Stimulated activated naive CD8-positive, alpha-beta T cell treated with anti-CD3 and anti-CD28 coated beads, Interleukin-15, amount 100 ng/mL, for 72 hours (primary cell): Measurements from ENCODE around the gene TBX2.
A peak's percentile ranks its signal among the peaks of the same experiment; 100 is the strongest.
"Not testable (repeated sequence)": the region's sequence is repeated elsewhere in the genome, so short reads cannot be mapped to it uniquely, and the experiment has no call there.

Source experiments
- ATAC-seq: fragments of 150-1000 bp; cut with Tn5 transposase; 2 replicates; pipeline ENCODE4 v1.10.0; 2021; ENCODE audit warnings: mild to moderate bottlenecking, moderate library complexity
- DNase-seq, 2 donors: peaks; one replicate each; pipeline ENCODE4 v3.0.0; 2021 to 2022
- H3K27ac Mint-ChIP-seq, 2 donors: one replicate each; pipeline ENCODE4 v1.8.0; 2022; ENCODE audit warnings: mild to moderate bottlenecking in 2 of 2, mixed read lengths in 2 of 2, moderate library complexity in 2 of 2
- H3K27me3 Mint-ChIP-seq: one replicate; pipeline ENCODE4 v1.8.0; 2022; ENCODE audit warnings: mixed read lengths
- H3K4me1 Mint-ChIP-seq: one replicate; pipeline ENCODE4 v1.8.0; 2022; ENCODE audit warnings: mild to moderate bottlenecking, mixed read lengths
- H3K4me3 Mint-ChIP-seq, 2 donors: one replicate each; pipeline ENCODE4 v1.8.0; 2022; ENCODE audit warnings: mild to moderate bottlenecking in 2 of 2, mixed read lengths in 2 of 2, moderate library complexity in 1 of 2
- H3K9me3 Mint-ChIP-seq, 2 donors: one replicate each; pipeline ENCODE4 v1.8.0; 2022; ENCODE audit warnings: mixed read lengths in 2 of 2

The TBX2 gene

DNA sequence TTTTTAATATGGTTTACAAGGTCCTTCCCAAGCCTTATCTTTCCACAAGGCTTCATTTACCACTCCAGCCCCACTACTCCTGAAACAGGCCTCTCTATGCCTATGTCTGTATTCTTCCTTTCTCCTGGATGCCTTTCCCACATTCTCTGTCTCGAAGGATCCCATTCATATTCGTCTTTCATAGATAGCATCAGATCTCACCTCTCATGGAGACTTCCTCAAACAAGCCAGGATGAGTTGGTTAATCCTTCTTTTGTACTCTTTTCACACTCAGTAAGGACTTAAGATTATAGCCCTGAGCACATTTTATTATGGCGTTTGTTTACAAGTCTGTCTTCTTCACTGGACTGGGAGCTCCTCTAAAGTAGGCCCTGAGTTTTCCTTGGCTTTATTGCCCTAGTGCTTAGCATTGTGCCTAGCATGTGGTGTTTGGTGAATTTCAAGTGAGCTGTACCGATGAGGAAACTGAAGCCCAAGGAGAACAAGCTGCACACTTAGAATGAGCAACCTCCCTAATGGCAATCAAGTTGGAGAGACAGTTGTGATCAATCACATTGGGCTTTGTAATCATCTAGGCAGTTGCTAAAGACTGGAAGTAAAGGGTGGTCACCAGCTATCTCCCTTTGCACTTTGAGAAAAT is 42.6 kb downstream of the TBX2 start:
- Mint-ChIP-seq H3K9me3 (peaks cover 6 to 8% of the 10 kb centered on the region in 2 donors), H3K4me1 (peaks cover 6% of the 10 kb centered on the region), H3K27ac (no peak overlapping the region), H3K4me3 (no peak overlapping the region), H3K27me3 (peaks cover 67% of the 10 kb centered on the region)
- DNase-seq = no peak
- no peak for ATAC-seq

DNA sequence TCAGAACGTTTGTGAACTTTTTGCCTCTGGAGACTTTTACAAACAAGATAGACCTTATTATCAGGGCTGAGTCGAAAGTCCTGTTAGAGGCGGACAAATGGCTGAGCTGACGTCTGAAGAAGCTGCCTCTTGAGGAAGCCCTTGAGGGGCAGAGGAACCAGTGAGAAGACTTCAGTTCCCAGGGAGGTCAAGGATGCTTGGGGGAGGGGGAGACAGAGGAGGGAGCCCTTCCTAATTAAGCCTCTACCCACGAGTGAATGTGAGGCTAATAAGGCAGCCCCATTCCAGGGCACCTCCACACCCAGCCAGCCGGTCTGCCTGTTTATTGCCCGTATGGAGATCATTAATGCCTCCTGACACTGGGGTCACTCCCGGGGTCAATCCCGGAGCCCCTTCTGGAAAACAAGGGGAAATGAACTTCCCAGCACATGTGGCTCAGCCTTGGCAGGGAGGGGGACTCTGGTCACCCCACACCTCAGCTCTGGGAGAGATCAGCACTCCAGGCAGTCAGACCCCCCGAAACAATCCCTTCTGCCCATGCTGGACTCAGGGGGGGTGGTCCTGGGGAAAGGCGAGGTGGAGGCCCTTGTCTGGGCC is 43.3 kb downstream of the TBX2 start:
- Mint-ChIP-seq H3K9me3 (peaks cover 0 to 4% of the 10 kb centered on the region in 2 donors), H3K27me3 (peaks cover 69% of the 10 kb centered on the region), H3K4me1 (peaks cover 6% of the 10 kb centered on the region), H3K27ac (no peak overlapping the region), H3K4me3 (no peak overlapping the region)
- DNase-seq (no peak), ATAC-seq (no peak)

DNA sequence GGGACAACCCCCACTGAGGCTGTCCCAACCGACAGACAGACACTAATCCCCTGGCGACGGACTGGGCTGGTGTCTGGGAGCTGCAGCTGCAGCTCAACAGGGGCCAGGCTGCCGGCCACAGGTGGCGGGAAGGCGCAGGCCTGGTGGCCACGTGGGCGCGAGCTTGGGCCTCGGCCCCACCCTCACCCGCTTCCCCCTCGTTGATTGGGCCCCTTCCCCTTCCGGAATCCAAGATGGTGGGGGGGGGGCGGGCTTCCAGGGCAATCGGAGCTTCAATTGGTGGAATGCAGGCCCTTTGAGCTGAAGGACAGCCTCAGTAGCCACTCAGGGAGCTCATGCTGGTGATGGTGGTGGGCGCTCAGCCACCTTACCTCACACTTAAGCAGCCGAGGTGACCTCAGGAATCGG is 43.8 kb downstream of the TBX2 start:
- ATAC-seq (no peak), DNase-seq (no peak)
- H3K4me3 Mint-ChIP-seq = no peak overlapping the region
- peaks cover 6% of the 10 kb centered on the region for H3K4me1 Mint-ChIP-seq
- H3K27me3 Mint-ChIP-seq = peaks cover 73% of the 10 kb centered on the region
- H3K9me3 Mint-ChIP-seq = peaks cover 0 to 4% of the 10 kb centered on the region in 2 donors
- no peak overlapping the region for H3K27ac Mint-ChIP-seq

DNA sequence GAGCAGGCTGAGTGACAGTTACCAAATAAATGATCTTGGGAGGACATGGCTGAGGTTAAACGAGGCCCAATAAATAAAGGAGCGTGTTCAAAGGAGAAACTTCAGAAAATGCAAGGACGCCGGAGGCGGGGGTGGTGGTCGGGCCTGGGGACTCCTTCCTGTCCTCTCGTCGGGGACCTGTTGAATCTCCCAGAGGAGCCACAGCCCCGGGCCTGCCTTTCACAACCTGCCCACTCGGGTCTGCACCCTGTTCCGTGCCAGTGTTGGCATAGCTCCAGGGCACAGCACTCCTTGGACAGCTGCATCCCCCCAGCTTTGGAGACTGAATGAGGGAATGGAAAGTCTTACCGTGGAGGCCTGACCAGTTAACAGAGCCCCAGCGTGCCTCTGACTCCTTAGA is 44.4 kb downstream of the TBX2 start:
- peaks cover 0 to 1% of the 10 kb centered on the region in 2 donors for H3K9me3 Mint-ChIP-seq
- no peak for DNase-seq
- no peak overlapping the region for H3K4me3 Mint-ChIP-seq
- peaks cover 6% of the 10 kb centered on the region for H3K4me1 Mint-ChIP-seq
- H3K27me3 Mint-ChIP-seq = peaks cover 71% of the 10 kb centered on the region
- ATAC-seq = no peak
- no peak overlapping the region for H3K27ac Mint-ChIP-seq

DNA sequence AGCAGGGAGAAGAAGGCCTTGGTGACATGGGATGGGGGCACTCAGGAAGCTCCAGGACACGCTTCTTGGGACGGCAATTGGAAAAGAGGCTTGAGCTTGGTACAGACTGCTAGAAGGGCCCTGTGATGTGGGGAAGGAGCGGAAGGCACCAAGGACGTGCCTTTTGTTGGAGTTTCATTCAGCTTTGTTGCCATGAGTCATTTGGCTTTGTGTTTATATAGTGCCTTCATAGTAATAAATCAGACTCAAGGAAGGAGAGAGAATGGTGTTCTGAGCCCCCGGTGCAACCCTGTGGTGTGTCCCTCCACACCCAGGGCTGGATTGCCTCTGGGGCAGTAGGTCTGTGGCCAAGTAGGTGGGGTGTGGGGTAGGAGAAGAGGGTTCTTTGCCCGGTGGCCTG is 45.2 kb downstream of the TBX2 start:
- no peaks in the 10 kb centered on the region for H3K9me3 Mint-ChIP-seq
- H3K4me3 Mint-ChIP-seq = no peak overlapping the region
- no peak overlapping the region for H3K27ac Mint-ChIP-seq
- H3K27me3 Mint-ChIP-seq = peaks cover 71% of the 10 kb centered on the region
- ATAC-seq (no peak), DNase-seq (no peak)
- peaks cover 6% of the 10 kb centered on the region for H3K4me1 Mint-ChIP-seq

DNA sequence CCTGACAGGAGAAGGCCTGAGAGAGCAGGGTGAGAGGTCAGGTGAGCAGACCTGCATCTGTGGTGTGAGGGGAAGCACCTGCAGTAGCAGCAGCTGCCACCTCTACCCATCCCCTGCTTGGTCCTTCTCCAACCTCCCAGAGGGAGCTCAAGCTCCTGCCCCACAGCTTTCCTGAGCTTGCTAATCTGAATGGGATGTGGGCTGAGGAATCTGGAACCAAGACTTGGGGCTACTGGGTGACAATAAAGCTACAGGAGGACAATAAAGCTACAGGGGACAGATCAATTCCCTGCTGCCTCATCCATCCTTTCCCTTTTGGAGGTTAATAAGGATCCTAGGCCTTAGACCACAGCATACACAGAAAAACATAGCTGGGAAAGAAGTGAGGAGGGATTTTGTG is 47.7 kb downstream of the TBX2 start:
- peaks cover 74% of the 10 kb centered on the region for H3K27me3 Mint-ChIP-seq
- H3K4me3 Mint-ChIP-seq = no peak overlapping the region
- H3K4me1 Mint-ChIP-seq = peaks cover 7% of the 10 kb centered on the region
- ATAC-seq = no peak
- no peak overlapping the region for H3K27ac Mint-ChIP-seq
- DNase-seq = no peak
- no peaks in the 10 kb centered on the region for H3K9me3 Mint-ChIP-seq

DNA sequence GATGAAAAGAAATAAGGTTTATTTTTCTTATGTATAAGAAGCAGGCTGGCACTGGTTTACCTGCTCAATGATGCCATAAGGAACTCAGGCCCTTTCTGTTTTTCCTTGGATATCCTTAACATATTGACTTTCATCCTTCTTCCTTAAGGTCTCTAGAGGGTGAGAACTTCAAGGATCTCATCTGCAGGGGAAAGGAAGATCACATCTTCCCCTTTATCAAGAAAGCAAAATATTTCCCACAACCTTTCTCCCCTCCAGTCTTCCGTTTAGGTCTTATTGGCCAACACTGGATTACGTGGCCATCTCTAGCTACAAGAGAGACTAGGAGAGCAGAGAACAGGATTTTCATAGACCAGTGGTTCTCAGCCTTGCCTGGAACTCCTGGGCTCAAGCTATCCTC is 48.4 kb downstream of the TBX2 start:
- H3K27me3 Mint-ChIP-seq = peaks cover 74% of the 10 kb centered on the region
- H3K27ac Mint-ChIP-seq = no peak overlapping the region
- H3K4me3 Mint-ChIP-seq = no peak overlapping the region
- ATAC-seq (no peak), DNase-seq (no peak)
- peaks cover 12% of the 10 kb centered on the region for H3K4me1 Mint-ChIP-seq
- H3K9me3 Mint-ChIP-seq = no peaks in the 10 kb centered on the region

DNA sequence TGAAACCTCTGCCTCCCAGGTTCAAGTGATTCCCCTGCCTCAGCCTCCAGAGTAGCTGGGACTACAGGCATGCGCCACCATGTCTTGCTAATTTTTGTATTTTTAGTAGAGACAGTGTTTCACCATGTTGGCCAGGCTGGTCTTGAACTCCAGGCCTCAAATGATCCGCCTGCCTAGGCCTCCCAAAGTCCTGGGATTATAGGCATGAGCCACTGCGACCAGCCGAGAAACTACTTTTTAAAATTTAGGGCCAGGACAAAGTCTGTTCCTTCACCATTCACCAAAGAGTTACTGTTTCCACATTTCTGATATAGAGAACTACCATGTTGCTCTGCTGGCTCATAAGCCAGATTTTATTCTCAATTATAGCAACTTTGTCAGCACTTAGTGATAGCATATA is 49.5 kb downstream of the TBX2 start:
- not testable (repeated sequence) for ATAC-seq, DNase-seq, H3K4me3 Mint-ChIP-seq, H3K9me3 Mint-ChIP-seq, H3K27ac Mint-ChIP-seq
- Mint-ChIP-seq H3K4me1 (peaks cover 16% of the 10 kb centered on the region), H3K27me3 (peaks cover 84% of the 10 kb centered on the region)

DNA sequence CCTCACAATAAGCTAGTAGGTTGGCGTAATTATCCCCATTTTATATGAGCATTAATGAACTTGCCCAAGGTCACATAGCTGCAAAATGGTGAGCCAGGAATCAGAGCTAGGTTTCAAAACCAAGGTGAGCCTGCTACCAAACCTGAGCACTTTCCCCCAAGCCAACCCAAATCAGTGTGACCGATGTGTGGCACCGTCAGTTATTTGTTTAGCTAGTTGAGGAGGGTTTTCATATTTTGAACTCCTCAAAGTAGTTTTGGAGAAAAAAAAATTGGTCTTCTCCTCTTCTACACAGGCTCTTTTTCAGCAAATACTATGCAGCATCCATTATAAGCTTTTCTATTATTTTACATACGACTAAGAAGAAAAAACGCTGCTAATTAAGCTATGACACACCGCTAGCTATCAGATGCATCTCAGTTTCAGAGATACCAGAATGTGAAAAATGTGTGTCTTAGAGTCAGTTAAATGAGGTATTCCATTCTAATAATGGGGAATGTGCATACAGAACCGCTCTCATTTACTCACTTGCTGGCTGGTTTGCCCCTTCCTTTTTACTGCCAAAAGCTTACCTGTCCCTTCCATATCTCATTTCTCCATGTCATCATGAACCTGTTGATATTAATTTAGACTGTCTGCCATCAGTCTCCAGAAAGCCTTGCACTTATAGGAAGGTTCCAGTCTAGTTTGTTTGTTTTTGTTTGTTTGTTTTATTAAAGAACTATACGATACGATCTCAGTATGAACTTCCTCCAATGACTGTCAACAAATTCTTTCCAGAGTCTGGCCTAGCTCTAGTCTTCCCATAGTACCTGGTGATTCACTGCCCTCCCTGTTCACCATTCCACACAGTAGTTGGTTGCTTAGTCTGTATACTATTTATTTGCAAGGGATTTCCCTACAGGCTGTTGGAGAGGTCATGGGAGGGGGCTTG is 50.3 kb downstream of the TBX2 start:
- ATAC-seq (no peak), DNase-seq (no peak)
- Mint-ChIP-seq H3K27me3 (peaks cover 84% of the 10 kb centered on the region), H3K4me3 (no peak overlapping the region), H3K27ac (no peak overlapping the region), H3K9me3 (no peaks in the 10 kb centered on the region), H3K4me1 (peaks cover 24% of the 10 kb centered on the region)

DNA sequence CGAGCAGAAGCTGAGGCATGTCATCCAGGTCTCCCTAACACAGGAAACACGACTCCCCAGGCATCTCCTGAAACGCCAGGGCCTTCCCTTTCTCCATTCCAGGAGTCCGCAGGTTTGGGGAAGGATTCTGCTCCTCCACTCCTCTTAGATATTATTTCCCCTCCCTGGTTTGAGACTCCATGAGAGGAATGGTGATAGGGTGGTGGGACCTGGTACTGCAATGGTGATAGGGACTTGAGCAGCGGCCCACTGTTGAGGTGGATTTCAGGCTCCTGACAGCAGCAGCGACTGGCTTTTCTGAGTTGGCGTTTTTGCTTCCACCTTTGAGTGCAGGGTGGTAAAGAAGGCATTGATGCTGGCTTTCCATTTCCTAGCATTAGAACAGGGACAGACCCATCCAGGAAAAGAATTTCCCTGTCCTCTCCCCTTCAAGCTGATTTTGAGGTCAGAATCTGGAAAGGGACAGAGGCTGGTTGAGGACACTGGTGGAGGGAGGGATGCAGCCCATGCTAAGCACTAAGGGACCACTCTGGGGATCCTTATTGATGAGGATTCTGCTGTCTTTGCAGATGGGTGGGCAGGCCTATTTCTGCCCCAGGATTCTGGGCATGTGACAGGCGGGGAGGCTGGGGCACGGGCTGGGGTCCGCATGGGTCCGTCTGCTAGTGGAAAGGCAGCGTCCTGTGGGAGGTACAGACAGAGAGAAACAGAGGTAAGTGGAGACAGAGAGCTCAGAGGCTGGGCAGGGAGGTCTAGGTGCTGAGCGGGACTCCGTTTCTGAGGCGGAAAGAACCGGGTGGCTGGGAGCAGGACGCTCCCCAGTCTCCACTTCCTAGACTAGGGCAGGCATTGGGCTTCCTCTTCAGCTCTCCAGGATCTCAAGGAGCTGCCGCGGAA is 51.2 kb downstream of the TBX2 start:
- no peak for DNase-seq
- Mint-ChIP-seq H3K27ac (no peak overlapping the region), H3K4me1 (peaks cover 33% of the 10 kb centered on the region), H3K9me3 (no peaks in the 10 kb centered on the region), H3K4me3 (peak overlapping the region; percentile 41 to 54), H3K27me3 (peaks cover 90% of the 10 kb centered on the region)
- ATAC-seq = no peak

DNA sequence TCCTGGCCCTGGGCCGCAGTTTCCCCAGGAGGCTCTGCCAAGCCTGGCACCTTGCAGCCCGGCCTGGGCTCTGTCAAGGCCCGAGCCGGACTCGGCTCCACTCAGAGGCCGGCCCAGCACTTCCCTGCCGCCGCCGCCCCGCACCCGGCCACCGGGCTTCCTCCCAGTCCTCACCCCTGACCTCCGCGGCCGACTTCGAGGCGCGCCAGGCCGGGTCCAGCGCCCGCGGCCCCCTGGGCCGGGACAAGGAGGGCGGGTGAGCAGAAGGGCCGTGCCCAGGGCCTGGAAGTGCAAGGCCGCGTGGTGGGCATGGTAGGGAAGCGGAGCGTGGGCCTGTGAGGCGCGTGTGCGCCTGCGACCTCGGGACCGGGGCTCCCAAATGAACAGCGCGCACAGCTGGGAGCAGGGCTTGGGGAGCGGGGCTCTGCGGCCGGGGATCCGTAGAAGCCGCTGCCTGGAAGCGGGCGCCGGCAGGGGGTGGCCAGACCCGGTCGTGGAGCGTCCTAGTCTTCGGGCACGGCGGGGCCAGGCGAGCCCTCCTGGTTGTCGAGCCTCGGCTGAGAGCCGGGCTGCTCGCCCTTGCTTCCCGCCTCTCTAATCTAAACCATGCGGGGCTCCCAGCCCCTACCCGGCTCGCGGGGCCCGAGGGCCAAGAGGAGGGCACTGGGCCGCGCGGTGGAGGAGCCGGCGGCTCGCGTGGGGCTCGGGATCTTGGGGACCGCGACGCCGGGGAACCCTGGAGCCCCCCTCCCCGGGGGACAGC is 52.1 kb downstream of the TBX2 start:
- DNase-seq (no peak), ATAC-seq (peak; percentile 46)
- peaks cover 34% of the 10 kb centered on the region for H3K4me1 Mint-ChIP-seq
- H3K9me3 Mint-ChIP-seq = no peaks in the 10 kb centered on the region
- H3K4me3 Mint-ChIP-seq = peak overlapping the region in 1 of 2 donors; percentile 35
- no peak overlapping the region for H3K27ac Mint-ChIP-seq
- H3K27me3 Mint-ChIP-seq = peaks cover 93% of the 10 kb centered on the region

DNA sequence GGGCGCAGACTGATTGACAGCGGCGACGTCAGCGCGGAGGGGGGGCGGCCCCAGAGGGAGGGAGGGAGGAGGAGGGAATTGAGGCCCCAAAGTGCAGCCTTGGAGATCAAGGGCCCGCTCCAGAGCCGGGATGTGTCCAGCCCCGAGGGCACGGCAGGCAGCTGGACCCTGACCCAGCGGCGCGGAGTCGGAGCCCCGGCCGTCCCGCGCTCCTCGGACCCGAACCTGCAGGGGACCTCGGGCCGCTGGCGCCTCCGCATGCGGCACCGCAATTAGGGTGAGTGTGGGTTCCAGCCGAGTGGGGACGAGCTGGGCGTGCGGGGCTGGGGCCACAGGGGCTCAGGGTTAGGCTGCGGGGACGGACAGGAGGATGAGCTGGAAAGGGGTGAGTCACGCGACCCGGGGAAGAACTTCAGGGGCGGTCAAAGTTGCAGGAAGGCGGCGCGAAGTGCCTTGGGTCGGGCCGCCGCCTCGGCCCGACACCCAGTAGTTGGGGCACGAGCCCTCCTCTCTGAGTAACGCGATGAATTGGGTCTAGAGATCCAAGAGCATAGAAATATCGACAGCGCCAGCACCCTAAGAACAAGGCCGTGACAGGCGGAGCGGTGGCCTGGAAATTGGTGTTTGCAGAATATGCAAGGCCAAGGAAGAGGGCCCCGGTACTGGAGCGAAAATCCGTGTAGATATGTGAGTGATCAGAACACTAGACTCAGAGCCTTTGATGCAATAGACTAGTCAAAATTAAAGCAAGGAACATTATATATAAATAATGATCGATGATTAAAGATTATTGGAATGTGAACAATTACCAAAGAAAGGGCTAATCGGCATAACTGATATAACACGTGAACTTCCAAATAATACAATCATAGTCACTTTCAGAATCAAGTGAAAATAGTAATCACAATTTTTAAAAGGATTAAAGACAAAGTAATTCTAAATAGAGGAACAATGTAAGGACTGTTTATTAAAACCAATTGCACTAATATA is 53.0 kb downstream of the TBX2 start, which contains the start of gene TBX4:
Gene TBX4, plus strand, starts transcription at position 122 of the 990 bp plus-strand sequence. CDS start 4,069 bp downstream, outside the sequence.
- ATAC-seq = peak; percentile 4
- no peak within 1 kb of the TSS for H3K27ac Mint-ChIP-seq
- H3K4me1 Mint-ChIP-seq = peaks cover 43% of the 10 kb centered on the region
- H3K9me3 Mint-ChIP-seq = no peaks in the 10 kb centered on the region
- no peak for DNase-seq
- H3K4me3 Mint-ChIP-seq = peak within 1 kb of the TSS; percentile 54 to 68
- H3K27me3 Mint-ChIP-seq = peaks cover 93% of the 10 kb centered on the region

DNA sequence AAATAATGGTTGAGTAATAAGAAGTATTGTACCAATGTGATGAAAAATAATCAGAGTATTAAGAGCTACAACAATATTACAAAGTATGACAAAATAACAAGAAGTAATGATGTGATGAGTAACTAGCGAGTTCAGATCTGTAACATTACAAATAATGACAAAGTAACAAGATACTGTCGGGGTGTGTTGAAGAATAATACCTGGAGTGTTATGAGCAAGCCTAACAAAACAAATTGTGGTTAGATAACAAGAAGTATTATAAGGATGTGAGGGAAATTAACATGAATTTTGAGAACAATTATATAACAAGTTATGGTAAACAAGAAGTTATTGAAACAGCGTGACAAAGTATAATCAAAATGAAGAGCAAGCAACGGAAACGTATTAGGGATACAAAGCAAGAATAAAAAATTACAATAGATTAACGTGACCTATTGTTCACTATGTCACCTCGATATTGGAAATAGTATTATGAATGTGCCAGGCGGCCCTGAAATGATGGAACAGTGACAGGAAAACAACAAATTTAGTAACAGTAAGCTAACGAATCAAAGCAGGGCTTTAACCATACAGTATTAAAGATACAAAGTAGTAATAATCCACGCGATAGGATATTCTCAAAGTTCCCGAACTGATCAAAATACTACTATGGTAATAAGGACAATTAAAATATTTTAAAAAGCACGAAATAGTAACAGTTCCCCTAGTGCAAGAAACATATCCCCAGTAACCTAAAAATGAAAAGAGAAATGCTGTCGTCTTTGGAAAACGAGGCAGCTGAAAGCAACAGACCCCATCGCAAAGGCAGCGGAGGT is 54.1 kb downstream of the TBX2 start:
- DNase-seq = no peak
- no peaks in the 10 kb centered on the region for H3K9me3 Mint-ChIP-seq
- no peak for ATAC-seq
- peaks cover 98% of the 10 kb centered on the region for H3K27me3 Mint-ChIP-seq
- peaks cover 51% of the 10 kb centered on the region for H3K4me1 Mint-ChIP-seq
- peak overlapping the region; percentile 37 to 80 for H3K4me3 Mint-ChIP-seq
- H3K27ac Mint-ChIP-seq = peak overlapping the region in 1 of 2 donors; percentile 59
